RWPE1 (cell line): Measurements from ENCODE around the gene CELSR2.
"Not testable (repeated sequence)": the region's sequence is repeated elsewhere in the genome, so short reads cannot be mapped to it uniquely, and the experiment has no call there.

ENCODE experiments used
- CTCF ChIA-PET: fragments of 350-600 bp; sonication (Branson Sonifier 250); formaldehyde crosslinking; extraction: SDS; loops from one replicate; lab custom pipeline; 2021; lab: Yijun Ruan, JAX
- POLR2A ChIA-PET: fragments of 400-600 bp; formaldehyde crosslinking; extraction: SDS; loops from one replicate; lab custom pipeline; 2020; ENCODE audit warnings: antibody characterized with exemption; ENCODE audit not compliant: low non-redundant PET; lab: Yijun Ruan, JAX
- DNase-seq: peaks from one replicate; pipeline ENCODE4 v3.0.0; 2012; ENCODE audit warnings: low spot score
- H3K27ac ChIP-seq: fragments of 450-650 bp; 2 replicates; pipeline ENCODE4 v1.5.1; 2017
- TF ChIP-seq, protein P1 (sequence below): fragments of 450-650 bp; conservative IDR thresholded peaks from 2 replicates; pipeline ENCODE4 v1.5.1; 2017; ENCODE audit warnings: low read depth, mild to moderate bottlenecking

Gene CELSR2

GRCh38 chr1:109298666-109299557 lies 49.6 kb downstream of the CELSR2 start:
- CTCF ChIA-PET = no interaction called here

GRCh38 chr1:109299558-109300343 lies 50.4 kb downstream of the CELSR2 start:
- DNase-seq = no peak
- POLR2A ChIA-PET = no interaction called here
- no peak overlapping the region for H3K27ac ChIP-seq

More at GRCh38 chr1:109298666-109299557, 49.6 kb downstream of the CELSR2 start:
- DNase-seq = no peak
- H3K27ac ChIP-seq = no peak overlapping the region
- POLR2A ChIA-PET = no interaction called here
- TF ChIP-seq, protein P1, sequence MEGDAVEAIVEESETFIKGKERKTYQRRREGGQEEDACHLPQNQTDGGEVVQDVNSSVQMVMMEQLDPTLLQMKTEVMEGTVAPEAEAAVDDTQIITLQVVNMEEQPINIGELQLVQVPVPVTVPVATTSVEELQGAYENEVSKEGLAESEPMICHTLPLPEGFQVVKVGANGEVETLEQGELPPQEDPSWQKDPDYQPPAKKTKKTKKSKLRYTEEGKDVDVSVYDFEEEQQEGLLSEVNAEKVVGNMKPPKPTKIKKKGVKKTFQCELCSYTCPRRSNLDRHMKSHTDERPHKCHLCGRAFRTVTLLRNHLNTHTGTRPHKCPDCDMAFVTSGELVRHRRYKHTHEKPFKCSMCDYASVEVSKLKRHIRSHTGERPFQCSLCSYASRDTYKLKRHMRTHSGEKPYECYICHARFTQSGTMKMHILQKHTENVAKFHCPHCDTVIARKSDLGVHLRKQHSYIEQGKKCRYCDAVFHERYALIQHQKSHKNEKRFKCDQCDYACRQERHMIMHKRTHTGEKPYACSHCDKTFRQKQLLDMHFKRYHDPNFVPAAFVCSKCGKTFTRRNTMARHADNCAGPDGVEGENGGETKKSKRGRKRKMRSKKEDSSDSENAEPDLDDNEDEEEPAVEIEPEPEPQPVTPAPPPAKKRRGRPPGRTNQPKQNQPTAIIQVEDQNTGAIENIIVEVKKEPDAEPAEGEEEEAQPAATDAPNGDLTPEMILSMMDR = no peak

DNA sequence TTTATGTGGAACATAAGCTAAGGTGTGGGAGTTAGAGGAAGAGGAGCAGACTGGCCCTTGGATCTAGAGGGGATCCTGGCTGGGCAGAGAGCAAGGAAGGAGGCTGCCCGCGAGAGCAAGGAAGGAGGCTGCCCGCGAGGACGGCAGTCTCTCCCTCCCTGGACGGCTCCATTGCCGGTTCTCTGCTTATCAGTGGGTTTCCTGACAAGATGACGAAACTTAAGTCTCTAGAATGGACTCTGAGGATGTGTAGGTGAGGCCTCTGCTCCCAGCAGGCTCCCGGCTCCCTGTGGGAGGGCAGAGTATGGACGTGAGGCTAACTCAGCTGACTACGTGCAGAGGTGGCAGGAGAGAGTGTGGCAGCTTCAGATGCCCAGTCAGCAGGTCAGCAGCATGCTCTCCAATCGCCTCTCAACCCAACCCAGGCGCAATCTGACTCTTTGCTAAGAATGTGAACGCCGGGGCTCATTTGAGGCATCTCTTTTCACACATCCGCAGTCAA lies 51.4 kb downstream of the CELSR2 start:
- TF ChIP-seq, protein P1 = no peak
- POLR2A ChIA-PET = no interaction called here
- H3K27ac ChIP-seq = no peak overlapping the region
- DNase-seq = no peak
- CTCF ChIA-PET = no interaction called here

More at GRCh38 chr1:109299558-109300343, 50.4 kb downstream of the CELSR2 start:
- CTCF ChIA-PET = no interaction called here
- TF ChIP-seq, protein P1 = no peak

- no peak overlapping the region for H3K27ac ChIP-seq
- TF ChIP-seq, protein P1 = no peak
- ChIA-PET POLR2A (no interaction called here), CTCF (no interaction called here)
- no peak for DNase-seq
Observed at GRCh38 chr1:109301874-109302273, 52.5 kb downstream of the CELSR2 start.

GRCh38 chr1:109304226-109304920 lies 55.0 kb downstream of the CELSR2 start:
- ChIA-PET POLR2A (no interaction called here), CTCF (interaction anchor here (1.0 kb wide), 1 partner anchor 57 kb away, joined by 3 read pairs; no protein-coding TSS in a partner anchor)
- H3K27ac ChIP-seq = no peak overlapping the region
- TF ChIP-seq, protein P1 = no peak
- no peak for DNase-seq

DNA sequence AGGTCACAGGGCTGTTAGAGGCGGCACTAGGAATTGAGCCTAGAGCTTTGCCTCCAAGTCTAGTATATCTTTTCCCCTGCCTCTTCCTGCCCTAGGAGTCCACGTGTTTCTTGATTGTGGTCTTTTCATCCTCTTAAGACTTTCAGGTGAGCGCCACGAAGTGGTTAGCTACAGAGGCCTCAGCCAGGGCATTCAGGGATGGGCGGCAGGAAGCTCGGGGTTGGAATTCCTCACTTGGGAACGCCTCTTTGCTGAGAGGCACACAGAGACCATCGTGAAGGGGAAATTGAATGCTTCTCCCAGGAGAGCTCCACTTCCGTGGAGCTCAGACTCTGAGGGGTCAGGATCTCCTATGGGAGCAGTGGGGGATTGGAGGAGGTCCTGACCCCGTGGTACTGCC lies 56.7 kb downstream of the CELSR2 start:
- POLR2A ChIA-PET, H3K27ac ChIP-seq, DNase-seq: not testable (repeated sequence)
- CTCF ChIA-PET = interaction anchor here (0.5 kb wide), 1 partner anchor 165 kb away, joined by 4 read pairs; no protein-coding TSS in a partner anchor
